AG10803 (cell line): ENCODE measurements around the gene WNT9A.
A peak's percentile ranks its signal among the peaks of the same experiment; 100 is the strongest.

ENCODE experiments used
- DNase-seq: peaks from one replicate; pipeline ENCODE4 v3.0.0; 2010; ENCODE audit warnings: low read depth
- H3K4me3 ChIP-seq: 2 replicates; pipeline ENCODE4 v1.5.1; 2011; ENCODE audit warnings: mild to moderate bottlenecking, low read length, control low read depth
- TF ChIP-seq, protein P1 (sequence below): conservative IDR thresholded peaks from 2 replicates; pipeline ENCODE4 v1.5.1; 2011; ENCODE audit warnings: mild to moderate bottlenecking, low read length, control low read depth, inconsistent platforms

Gene WNT9A

GRCh38 chr1:227949341-227949921, 1.7 kb upstream of the WNT9A start:
- TF ChIP-seq, protein P1, sequence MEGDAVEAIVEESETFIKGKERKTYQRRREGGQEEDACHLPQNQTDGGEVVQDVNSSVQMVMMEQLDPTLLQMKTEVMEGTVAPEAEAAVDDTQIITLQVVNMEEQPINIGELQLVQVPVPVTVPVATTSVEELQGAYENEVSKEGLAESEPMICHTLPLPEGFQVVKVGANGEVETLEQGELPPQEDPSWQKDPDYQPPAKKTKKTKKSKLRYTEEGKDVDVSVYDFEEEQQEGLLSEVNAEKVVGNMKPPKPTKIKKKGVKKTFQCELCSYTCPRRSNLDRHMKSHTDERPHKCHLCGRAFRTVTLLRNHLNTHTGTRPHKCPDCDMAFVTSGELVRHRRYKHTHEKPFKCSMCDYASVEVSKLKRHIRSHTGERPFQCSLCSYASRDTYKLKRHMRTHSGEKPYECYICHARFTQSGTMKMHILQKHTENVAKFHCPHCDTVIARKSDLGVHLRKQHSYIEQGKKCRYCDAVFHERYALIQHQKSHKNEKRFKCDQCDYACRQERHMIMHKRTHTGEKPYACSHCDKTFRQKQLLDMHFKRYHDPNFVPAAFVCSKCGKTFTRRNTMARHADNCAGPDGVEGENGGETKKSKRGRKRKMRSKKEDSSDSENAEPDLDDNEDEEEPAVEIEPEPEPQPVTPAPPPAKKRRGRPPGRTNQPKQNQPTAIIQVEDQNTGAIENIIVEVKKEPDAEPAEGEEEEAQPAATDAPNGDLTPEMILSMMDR: no peak
- no peak overlapping the region for H3K4me3 ChIP-seq
- no peak for DNase-seq

GRCh38 chr1:227948493-227949260, 945 bp upstream of the WNT9A start:
- TF ChIP-seq, protein P1: no peak
- no peak for DNase-seq
- H3K4me3 ChIP-seq: peak overlapping the region; percentile 68

DNA sequence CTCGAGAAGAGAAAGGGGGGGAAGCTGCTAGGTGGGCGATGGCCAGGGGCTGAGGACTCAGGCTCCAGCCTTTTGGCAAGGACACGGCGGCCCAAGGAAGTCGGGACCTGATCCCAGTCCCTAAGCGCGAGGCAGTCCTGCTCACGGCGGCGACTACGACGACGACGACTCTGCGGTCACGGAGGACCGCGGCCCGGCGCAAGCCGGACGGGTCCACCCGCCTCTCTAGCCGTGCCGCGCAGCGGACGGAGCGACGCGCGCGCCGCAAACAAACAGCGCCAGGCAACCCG, 401 bp downstream of the WNT9A start:
- DNase-seq: no peak
- H3K4me3 ChIP-seq: peak overlapping the region; percentile 60
- TF ChIP-seq, protein P1: no peak

GRCh38 chr1:227946624-227947385, 927 bp downstream of the WNT9A start:
- peak overlapping the region; percentile 60 for H3K4me3 ChIP-seq
- DNase-seq: peak; percentile 54
- TF ChIP-seq, protein P1: peak; percentile 42

GRCh38 chr1:227945891-227946623, 1.7 kb downstream of the WNT9A start:
- peak; percentile 77 for DNase-seq
- TF ChIP-seq, protein P1: no peak
- H3K4me3 ChIP-seq: peak overlapping the region; percentile 31

- TF ChIP-seq, protein P1: no peak
- DNase-seq: no peak
- no peak overlapping the region for H3K4me3 ChIP-seq
Measured at GRCh38 chr1:227944931-227945890, 2.5 kb downstream of the WNT9A start.
